Testis (tissue), 2 donors: ENCODE data around the gene TRIP11.

Source experiments
- POLR2A ChIP-seq: fragments of 450-650 bp; IDR thresholded peaks from one replicate; pipeline ENCODE4 v1.6.1; 2017; ENCODE audit warnings: antibody characterized with exemption, mild to moderate bottlenecking, moderate library complexity
- TF ChIP-seq, protein P1 (sequence below), 3 experiments: fragments of 450-650 bp in 2 of 3; fragments of 200-600 bp in 1 of 3; sonication (generic) in 1 of 3; IDR thresholded peaks; one replicate each; pipeline ENCODE4 v1.5.1; 2016 to 2019; ENCODE audit warnings: antibody characterized with exemption in 3 of 3, mild to moderate bottlenecking in 2 of 3, moderate library complexity in 1 of 3

DNA sequence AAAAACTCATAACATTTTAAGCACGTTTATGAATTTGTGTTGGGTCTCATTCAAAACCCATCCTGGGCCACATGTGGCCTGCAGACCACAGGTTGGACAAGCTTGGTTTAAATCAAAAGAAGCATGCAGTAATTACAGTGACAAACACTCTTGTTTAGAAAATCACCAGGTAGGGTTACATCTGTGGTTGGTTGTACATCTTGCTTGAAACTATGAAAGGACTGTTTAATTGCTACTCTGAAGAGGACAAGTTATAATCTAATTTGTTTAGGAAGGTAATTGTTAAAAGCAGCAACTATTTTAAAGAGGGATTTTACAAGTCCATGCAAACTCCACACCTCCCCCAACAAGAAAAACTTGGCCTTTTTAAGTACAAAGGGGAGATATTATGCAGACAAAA lies 4.0 kb downstream of the TRIP11 start:
- TF ChIP-seq, protein P1, sequence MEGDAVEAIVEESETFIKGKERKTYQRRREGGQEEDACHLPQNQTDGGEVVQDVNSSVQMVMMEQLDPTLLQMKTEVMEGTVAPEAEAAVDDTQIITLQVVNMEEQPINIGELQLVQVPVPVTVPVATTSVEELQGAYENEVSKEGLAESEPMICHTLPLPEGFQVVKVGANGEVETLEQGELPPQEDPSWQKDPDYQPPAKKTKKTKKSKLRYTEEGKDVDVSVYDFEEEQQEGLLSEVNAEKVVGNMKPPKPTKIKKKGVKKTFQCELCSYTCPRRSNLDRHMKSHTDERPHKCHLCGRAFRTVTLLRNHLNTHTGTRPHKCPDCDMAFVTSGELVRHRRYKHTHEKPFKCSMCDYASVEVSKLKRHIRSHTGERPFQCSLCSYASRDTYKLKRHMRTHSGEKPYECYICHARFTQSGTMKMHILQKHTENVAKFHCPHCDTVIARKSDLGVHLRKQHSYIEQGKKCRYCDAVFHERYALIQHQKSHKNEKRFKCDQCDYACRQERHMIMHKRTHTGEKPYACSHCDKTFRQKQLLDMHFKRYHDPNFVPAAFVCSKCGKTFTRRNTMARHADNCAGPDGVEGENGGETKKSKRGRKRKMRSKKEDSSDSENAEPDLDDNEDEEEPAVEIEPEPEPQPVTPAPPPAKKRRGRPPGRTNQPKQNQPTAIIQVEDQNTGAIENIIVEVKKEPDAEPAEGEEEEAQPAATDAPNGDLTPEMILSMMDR (IDR thresholded peaks at IDR 0.05): no peak
- TF ChIP-seq POLR2A: no peak
